Kidney tubule cell (primary cell): ENCODE data around the gene CD99.
"Not testable (repeated sequence)": the region's sequence is repeated elsewhere in the genome, so short reads cannot be mapped to it uniquely, and the experiment has no call there.

Experiments
- DNase-seq: peaks from one replicate; pipeline ENCODE4 v3.0.0-alpha.2; 2018; ENCODE audit warnings: low spot score

CD99 gene

DNA sequence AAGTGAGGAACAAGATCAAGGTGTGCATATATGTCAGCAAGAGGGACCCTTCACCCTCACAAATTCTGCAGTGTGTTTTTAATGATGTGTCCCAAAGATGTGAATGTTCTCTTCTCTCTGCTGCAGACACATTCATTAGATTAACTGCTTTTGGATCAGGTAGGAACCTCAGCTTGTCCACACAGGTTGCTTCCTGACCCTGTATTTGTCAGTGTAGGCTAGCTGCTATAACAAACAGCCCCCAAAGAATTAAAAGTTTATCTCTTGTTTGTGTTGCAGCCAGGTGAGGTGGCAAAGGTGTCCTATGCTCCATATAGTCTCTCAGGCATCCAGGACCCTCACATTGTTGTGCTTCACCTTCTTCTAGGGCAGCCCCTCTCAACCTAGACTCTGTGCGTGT, 78.5 kb downstream of the CD99 start:
- no peak for DNase-seq

GRCh38 chrX:2773166-2774055, 82.3 kb downstream of the CD99 start:
- not testable (repeated sequence) for DNase-seq

GRCh38 chrX:2774057-2774456, 83.0 kb downstream of the CD99 start:
- no peak for DNase-seq

DNA sequence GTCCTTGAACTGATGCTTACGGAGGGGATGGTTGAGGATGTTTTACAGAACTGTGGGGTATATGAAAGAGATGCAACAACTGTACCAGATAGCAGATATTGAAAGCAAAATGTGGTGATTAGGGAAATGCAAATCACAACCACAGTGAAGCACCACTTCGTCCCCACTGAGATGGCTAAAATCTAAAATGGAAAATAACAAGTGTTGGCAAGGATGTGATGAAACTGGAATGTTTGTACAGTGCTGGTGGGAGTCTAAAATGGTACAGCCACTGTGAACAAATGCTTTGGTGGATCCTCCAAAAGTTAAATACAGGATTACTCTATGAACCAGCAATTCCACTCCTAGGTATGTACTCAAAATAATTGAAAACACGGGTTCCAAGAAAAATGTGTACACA, 83.7 kb downstream of the CD99 start:
- no peak for DNase-seq

GRCh38 chrX:2780472-2781225, 89.6 kb downstream of the CD99 start:
- not testable (repeated sequence) for DNase-seq

GRCh38 chrX:2781226-2781571, 90.1 kb downstream of the CD99 start:
- no peak for DNase-seq

GRCh38 chrX:2781698-2782097, 90.6 kb downstream of the CD99 start:
- no peak for DNase-seq

DNA sequence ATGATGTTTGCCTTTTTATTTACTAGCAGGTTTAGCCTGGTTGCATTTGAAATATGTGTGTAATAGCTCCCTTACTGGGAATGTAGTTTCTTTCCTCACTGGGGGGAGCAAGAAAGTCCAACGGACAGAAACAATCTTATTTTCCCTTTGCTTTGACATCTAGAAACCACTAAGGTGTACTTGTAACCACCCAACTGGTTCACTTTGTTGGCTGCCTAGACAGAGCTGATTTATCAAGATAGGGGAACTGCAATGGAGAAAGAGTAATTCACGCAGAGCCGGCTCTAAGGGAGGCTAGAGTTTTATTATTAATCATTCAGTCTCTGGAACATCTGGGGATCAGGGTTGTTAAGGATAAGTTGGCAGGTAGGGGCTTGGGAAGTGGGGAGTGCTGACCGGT, 91.1 kb downstream of the CD99 start:
- DNase-seq, result no peak

GRCh38 chrX:2782778-2783177, 91.7 kb downstream of the CD99 start:
- DNase-seq, result no peak

DNA sequence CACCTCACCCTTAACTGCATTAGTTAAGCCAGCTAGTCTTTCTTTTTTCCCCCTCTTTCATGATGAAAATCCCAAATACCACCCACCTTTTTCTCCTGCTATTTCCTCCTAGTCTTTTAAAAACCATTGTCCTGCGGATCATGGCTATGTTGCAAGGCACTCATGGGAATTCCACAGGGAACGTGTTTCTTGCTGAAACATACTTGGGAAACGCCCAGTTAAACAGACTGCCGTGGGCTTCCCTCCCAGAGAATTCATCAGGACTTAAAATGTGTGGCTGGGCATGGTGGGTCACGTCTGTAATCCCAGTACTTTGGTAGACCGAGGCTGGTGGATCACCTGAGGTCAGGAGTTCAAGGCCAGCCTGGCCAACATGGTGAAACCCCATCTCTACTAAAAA, 92.9 kb downstream of the CD99 start:
- DNase-seq, result no peak

GRCh38 chrX:2785538-2785937, 94.4 kb downstream of the CD99 start:
- no peak for DNase-seq

DNA sequence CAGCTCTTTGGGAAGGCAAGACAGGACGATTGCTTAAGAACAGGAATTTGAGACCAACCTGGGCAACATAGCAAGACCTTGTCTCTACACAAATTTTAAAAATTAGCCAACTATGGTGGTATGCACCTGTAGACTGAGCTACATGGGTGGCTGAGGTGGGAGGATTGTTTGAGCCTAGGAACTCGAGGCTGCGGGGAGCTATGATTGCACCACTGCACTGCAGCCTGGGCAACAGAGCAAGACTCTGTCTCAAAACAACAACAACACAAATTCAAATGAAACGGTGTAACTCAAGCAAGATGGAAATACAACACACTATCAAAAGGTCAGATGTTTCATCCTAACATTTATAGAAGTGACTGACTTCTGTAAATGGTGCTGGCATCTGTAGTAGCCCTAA, 97.9 kb downstream of the CD99 start:
- no peak for DNase-seq

DNA sequence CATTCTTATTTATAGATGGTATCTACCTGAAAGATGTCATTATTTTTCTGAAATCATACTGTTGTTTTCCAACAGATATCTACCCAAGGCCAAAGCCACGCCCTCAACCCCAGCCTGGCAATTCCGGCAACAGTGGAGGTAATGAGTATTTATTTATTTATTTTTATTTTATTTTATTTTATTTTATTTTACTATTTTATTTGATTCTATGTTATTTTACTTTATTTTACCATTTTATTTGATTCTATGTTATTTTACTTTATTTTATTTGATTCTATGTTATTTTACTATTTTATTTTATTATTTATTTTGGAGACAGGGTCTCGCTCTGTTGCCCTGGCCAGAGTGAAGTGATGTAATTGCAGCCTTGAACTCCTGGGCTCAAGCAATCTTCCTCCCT, 98.5 kb downstream of the CD99 start:
- no peak for DNase-seq
